Chondrocyte (in vitro differentiated cells): ENCODE results near the gene GFI1. TPM values are rescaled to one million over a fixed set of nuclear protein-coding genes. Genes with fewer than 3 reads are reported as not detected.

Experiments used
- DNase-seq: peaks from one replicate; pipeline ENCODE4 v3.0.0; 2021; ENCODE audit warnings: mixed read lengths, low spot score
- H3K27ac Mint-ChIP-seq: one replicate; pipeline ENCODE4 v1.8.0; 2021; ENCODE audit warnings: mild to moderate bottlenecking, moderate library complexity, mixed read lengths; ENCODE audit not compliant: unreplicated experiment
- H3K27me3 Mint-ChIP-seq: 2 replicates; pipeline ENCODE4 v1.8.0; 2021; ENCODE audit warnings: low read depth, mixed read lengths
- H3K36me3 Mint-ChIP-seq: 2 replicates; pipeline ENCODE4 v1.8.0; 2021; ENCODE audit warnings: low read depth, mixed read lengths
- H3K4me1 Mint-ChIP-seq: 2 replicates; pipeline ENCODE4 v1.8.0; 2021; ENCODE audit warnings: low read depth, mild to moderate bottlenecking, mixed read lengths
- H3K4me3 Mint-ChIP-seq: one replicate; pipeline ENCODE4 v1.8.0; 2021; ENCODE audit warnings: mild to moderate bottlenecking, moderate library complexity, mixed read lengths; ENCODE audit not compliant: unreplicated experiment
- H3K9me3 Mint-ChIP-seq: 2 replicates; pipeline ENCODE4 v1.8.0; 2021; ENCODE audit warnings: low read depth, mixed read lengths
- total RNA-seq: library from RNA; stranded (reverse); gene quantifications from 3 replicates; pipeline ENCODE4 v1.2.1, GENCODE V29; 2021
- TF ChIP-seq, protein P1 (sequence below): fragments of 200-600 bp; sonication (generic); IDR thresholded peaks from 2 replicates; pipeline ENCODE4 v1.5.0; 2021; ENCODE audit warnings: antibody characterized with exemption, mild to moderate bottlenecking, moderate library complexity

GFI1 gene
- total RNA-seq, 1 donor from 2014 or later: not detected

DNA sequence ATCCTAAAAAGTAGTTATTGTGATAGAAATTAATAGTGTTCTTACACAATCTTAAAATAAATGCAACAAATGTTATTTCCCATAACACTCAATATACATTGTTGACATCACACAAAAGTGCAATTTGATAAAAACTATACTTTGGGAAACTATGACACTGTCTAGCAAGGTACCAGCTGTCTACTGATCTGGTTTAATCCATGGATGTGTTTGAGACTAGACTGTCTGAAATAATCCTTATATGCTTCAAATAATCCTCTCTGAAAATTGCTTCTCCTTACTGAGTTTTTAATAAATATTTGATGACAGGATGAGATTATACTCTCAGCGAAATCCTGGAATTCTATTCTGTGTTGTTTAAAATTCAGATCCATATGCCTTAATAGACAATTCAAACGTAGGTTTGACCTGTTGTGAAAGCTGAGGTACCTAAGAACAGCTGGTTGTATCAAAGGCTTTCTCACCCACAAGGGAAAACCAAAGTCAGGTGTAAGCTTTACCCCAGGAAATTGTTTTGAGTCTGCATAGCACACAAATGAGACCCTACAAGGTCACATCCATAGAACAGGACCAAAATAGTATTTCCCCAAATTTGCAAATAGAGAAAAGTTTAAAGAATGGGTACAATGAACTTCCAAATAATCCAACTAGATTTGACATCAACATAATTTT lies 8.8 kb upstream of the GFI1 start:
- H3K27me3 Mint-ChIP-seq: peaks cover 14% of the 10 kb centered on the region
- H3K27ac Mint-ChIP-seq: no peak overlapping the region

DNA sequence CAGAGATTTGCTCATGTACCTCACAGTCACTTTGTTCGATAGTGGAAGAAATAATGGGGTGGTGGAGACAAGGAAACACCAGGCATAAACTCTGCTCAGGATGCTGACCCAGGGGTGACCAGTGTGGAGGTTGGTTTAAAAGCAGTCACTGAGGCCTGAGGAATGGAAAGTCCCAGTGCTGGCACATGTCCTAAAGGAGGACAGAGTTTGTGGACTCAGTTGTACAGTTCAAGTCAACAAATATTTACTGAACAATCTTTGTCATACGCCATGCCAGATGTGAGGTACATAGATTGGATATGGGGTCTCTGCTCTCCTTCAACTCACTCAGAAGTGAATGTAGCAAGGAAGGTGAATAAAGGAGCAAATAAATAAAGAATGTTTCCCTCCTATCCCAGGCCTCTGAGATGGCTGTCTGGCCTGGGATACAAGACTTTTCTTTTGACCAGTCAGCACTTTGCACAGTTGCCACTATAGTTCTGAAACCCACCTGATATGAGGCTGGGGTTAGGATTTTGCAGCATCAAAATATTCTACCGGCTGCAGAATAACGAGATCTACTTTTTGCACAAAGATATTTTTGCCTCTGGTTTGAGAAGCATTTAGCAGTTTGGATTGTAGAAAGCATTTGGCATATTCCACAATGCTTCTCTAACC lies 7.9 kb upstream of the GFI1 start:
- TF ChIP-seq, protein P1, sequence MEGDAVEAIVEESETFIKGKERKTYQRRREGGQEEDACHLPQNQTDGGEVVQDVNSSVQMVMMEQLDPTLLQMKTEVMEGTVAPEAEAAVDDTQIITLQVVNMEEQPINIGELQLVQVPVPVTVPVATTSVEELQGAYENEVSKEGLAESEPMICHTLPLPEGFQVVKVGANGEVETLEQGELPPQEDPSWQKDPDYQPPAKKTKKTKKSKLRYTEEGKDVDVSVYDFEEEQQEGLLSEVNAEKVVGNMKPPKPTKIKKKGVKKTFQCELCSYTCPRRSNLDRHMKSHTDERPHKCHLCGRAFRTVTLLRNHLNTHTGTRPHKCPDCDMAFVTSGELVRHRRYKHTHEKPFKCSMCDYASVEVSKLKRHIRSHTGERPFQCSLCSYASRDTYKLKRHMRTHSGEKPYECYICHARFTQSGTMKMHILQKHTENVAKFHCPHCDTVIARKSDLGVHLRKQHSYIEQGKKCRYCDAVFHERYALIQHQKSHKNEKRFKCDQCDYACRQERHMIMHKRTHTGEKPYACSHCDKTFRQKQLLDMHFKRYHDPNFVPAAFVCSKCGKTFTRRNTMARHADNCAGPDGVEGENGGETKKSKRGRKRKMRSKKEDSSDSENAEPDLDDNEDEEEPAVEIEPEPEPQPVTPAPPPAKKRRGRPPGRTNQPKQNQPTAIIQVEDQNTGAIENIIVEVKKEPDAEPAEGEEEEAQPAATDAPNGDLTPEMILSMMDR: no peak
- peaks cover 15% of the 10 kb centered on the region for H3K27me3 Mint-ChIP-seq
- H3K36me3 Mint-ChIP-seq: peaks cover 2% of the 10 kb centered on the region
- H3K9me3 Mint-ChIP-seq: no peaks in the 10 kb centered on the region
- H3K4me1 Mint-ChIP-seq: no peaks in the 10 kb centered on the region
- DNase-seq: no peak
- no peak overlapping the region for H3K27ac Mint-ChIP-seq
- H3K4me3 Mint-ChIP-seq: no peak overlapping the region

More for the DNA sequence above, 8.8 kb upstream of the GFI1 start:
- no peaks in the 10 kb centered on the region for H3K9me3 Mint-ChIP-seq
- H3K36me3 Mint-ChIP-seq: peaks cover 2% of the 10 kb centered on the region
- H3K4me1 Mint-ChIP-seq: no peaks in the 10 kb centered on the region
- DNase-seq: no peak
- TF ChIP-seq, protein P1: no peak
- no peak overlapping the region for H3K4me3 Mint-ChIP-seq

DNA sequence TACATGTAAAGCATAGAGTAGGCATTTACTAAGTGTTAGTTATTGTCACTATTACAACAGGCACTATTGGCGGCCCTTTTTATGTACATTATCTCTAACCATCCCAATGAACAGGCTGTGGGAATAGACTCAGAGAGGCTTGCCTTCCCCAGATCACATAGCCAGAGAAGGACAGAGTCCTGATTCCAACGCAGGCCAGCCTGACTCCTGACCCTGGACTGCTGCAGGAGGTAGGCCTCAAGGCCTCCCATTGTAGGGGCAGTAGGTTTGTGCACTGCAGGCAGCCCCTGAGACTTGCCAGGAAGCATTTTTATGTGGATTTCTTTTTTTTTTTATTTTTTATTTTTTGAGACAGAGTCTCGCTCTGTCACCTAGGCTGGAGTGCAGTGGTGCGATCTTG lies 6.4 kb upstream of the GFI1 start:
- no peaks in the 10 kb centered on the region for H3K9me3 Mint-ChIP-seq
- H3K36me3 Mint-ChIP-seq: peaks cover 3% of the 10 kb centered on the region
- TF ChIP-seq, protein P1: no peak
- no peak for DNase-seq
- no peaks in the 10 kb centered on the region for H3K4me1 Mint-ChIP-seq
- no peak overlapping the region for H3K4me3 Mint-ChIP-seq
- no peak overlapping the region for H3K27ac Mint-ChIP-seq
- peaks cover 29% of the 10 kb centered on the region for H3K27me3 Mint-ChIP-seq

DNA sequence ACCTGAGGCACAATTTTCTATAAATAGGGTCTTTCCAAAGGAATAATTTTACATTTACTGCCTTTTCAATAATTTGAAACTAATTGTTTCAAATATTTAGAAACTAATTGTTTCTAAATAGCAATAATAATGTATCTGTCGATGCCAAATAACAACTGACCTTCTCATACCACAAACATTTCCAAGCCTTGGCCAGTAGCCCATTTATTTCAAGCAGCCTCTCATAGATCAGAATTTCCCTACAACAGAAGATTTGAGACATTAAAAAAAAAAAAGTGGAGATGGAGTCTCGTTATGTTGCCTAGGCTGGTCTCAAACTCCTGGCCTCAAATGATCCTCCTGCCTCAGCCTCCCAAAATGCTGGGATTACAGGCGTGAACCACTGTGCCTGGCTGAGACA lies 2.1 kb upstream of the GFI1 start:
- TF ChIP-seq, protein P1: no peak
- Mint-ChIP-seq H3K9me3 (no peaks in the 10 kb centered on the region), H3K27ac (no peak overlapping the region), H3K36me3 (peaks cover 5% of the 10 kb centered on the region), H3K4me1 (peaks cover 18% of the 10 kb centered on the region), H3K27me3 (peaks cover 52% of the 10 kb centered on the region), H3K4me3 (no peak overlapping the region)
- no peak for DNase-seq

DNA sequence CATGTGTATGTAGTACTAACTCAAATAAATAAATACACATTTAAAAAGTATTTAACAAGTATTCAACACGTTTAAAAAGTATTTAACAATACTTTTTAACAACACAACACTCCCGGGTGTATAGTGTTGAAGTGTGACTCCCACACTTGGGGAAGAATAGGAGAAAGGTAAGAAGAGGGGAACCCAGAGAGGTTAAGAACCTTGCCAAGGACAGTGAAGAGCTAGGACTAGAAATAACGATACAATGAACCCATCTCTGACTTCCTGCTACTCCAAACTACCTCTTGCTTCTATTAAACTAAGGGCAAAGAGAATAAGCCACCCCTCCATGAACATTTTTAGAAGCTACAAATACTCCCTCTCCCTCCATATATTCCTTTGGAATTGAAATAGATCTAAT lies 1.7 kb upstream of the GFI1 start:
- H3K36me3 Mint-ChIP-seq: peaks cover 5% of the 10 kb centered on the region
- TF ChIP-seq, protein P1: no peak
- H3K4me3 Mint-ChIP-seq: no peak overlapping the region
- DNase-seq: no peak
- H3K4me1 Mint-ChIP-seq: peaks cover 20% of the 10 kb centered on the region
- H3K27me3 Mint-ChIP-seq: peaks cover 54% of the 10 kb centered on the region
- no peak overlapping the region for H3K27ac Mint-ChIP-seq
- no peaks in the 10 kb centered on the region for H3K9me3 Mint-ChIP-seq
